NCI-H748 (cell line): ENCODE results near the gene RPTOR.
"Not testable (repeated sequence)": the region's sequence is repeated elsewhere in the genome, so short reads cannot be mapped to it uniquely, and the experiment has no call there.

Experiments used
- DNase-seq: peaks from one replicate; lab custom pipeline; 2025; ENCODE audit not compliant: unreplicated experiment; lab: John Stamatoyannopoulos, UW

Gene RPTOR

DNA sequence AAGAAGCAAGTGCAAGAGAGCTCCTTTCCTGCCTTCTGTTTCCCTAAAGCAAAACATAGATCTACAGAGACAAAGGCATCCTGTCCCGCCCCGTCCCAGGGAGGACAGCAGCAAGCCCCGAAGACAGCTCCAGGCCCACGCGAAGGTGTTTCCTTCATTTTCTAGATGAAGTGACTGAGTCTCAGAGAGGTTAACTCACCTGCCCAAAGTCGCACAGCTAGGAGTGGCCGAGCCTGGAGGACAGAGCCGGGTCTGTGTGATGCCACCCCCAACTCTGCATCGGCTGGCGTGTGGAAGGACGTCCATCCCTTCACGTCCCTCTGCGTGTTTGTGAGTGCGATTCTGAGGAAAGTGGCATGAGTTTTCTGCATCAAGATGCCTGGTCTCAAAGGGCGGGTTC, 259.8 kb downstream of the RPTOR start:
- no peak for DNase-seq

DNA sequence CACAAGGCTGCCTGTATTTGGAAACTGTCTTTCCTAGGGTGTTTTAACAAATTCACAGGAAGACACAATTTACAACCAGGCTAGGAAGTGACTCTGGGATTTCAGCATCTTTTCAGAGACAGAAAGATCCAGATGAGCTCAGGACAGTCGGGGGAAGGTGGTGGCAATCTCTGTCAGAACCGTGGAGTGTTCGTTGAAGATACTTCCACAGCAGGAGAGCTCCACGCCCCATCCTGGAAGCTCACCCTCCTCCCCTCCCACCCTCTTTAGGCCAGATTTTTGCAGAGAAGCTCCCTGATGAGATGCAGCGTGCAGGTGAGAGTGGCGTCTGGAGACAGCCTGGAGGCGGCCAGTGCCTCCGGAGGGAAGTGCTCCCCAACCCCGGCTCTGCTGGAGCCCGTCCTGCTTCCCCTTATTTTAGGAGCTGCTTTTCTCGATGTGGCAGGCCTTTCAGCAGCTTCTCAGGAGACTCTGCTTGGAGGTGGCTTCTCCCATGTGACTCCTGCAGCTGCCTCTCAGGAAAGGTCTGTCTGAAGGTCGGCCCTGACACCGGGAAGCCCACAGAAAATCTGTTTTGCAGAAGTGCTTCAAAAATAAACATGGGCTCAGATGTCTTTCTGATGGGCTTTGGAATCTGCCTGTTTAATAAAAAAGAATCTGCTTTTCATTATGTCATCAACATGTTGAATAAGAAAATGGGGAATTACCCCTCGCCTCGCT, 260.6 kb downstream of the RPTOR start:
- no peak for DNase-seq

- no peak for DNase-seq
Measured at GRCh38 chr17:80807014-80807413, 262.4 kb downstream of the RPTOR start.

DNA sequence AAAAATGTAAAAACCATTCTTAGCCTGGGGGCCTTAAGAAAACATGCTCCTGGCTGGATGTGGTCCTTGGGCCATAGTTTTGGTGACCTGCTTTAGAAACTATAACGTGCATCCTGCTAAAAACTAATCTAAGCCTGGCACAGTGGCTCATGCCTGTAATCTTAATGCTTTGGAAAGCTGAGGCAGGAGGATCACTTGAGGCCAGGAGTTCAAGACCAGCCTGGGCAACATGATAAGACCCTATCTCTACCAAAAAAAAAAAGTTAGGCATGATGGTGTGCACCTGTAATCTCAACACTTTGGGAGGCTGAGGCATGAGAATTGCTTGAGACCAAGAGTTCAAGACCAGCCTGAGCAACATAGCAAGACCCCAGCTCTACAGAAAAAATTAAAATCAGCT, 263.2 kb downstream of the RPTOR start:
- no peak for DNase-seq

- DNase-seq: no peak
Measured at GRCh38 chr17:80811181-80812105, 266.8 kb downstream of the RPTOR start.

GRCh38 chr17:80812362-80813088, 267.9 kb downstream of the RPTOR start:
- no peak for DNase-seq

- DNase-seq: no peak
Measured at GRCh38 chr17:80813318-80813717, 268.7 kb downstream of the RPTOR start.

GRCh38 chr17:80814491-80814890, 269.9 kb downstream of the RPTOR start:
- no peak for DNase-seq

DNA sequence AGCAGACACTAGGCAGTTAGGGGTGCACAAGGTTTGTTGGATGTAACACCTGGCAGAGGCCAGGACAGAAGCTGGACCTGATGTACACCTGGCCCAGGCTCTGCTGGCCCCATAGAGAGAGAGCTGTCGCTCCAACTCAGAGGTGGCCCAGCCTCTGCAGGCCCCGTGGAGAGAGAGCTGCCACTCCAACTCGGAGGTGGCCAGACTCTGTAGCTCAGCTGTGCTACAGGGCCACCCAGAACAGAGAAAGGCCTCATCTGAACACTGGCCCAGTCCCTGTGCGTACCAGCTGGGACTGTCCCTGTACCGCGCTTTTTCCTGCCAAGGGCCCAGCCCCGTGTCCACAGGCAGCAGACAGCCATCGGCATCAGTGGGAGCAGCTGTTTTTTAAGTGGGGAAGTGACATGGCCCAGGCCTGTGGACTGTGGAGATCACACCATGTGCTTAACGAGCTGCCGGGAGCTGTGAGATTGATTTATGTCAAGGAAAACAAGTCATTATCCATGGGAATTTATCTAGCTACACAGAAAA, 270.6 kb downstream of the RPTOR start:
- no peak for DNase-seq

- not testable (repeated sequence) for DNase-seq
Measured at GRCh38 chr17:80815718-80816117, 271.1 kb downstream of the RPTOR start.

DNA sequence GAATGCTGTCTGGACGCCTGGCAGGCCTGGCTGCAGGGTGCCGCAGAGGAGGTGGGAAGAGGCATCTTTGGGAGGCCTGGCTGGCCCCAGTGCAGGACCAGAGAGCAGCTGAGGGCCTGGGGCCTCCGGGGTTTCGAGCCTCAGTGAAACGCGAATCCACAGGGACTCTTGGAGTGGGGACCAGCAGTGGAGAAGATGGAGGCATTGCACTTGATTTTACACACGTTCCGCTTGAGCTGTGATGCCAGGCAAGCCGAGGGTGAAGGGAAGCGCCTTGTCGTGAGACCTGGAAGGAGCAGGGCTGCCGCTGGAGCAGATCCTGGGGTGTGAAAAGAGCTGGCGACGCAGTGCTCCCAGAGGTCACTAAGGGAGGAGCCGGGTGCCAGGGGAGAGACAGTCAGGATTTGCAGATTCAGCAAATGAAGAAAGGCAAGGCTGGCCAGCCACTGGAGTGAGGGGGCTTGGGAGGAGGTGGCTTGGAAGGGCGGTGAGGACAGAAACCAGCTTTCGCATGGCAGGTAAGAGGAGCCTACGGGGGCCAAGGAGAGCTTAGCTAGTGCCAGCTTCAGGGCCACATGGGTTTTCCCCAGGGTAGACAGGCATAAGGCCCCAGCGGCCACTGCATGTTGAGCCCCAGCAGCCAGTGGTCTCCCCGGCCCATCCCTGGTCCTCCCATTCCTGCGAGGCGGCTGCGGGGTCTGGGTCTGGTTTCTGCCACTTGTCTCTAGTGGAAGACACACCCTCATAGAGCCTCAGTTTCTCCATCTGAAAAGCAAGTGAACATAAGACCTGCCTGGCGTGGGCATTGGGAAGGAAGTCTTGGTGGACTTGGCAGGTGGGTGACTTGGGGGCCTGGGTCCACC, 271.8 kb downstream of the RPTOR start:
- no peak for DNase-seq

DNA sequence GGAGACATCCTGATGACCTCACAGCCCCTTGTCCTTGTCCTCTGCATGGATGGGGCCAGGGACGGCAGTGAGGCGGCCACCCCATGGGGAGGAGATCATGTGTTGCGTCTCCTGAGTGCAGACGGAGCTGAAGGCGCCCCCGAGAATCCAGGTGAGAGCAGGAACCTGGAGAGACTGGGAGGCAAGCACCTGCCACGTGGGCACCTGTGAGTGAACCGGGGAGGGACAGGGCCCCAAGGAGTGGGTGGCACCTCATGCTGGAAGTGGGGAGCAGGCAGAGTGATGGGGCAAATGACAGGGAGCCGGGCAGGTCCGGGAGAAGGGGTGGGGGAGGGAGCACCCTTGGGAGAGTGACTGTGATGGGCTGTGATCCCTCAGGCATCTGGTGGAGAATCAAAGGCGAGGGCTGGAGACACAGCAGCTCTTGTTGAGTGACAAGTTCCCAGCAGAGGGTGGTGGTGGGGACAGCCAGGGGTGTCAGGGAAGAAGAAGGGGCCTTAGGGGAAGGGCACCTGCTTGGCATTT, 272.7 kb downstream of the RPTOR start:
- DNase-seq: no peak

- DNase-seq: no peak
Measured at GRCh38 chr17:80817861-80818260, 273.2 kb downstream of the RPTOR start.

GRCh38 chr17:80818871-80819270, 274.2 kb downstream of the RPTOR start:
- no peak for DNase-seq

GRCh38 chr17:80819422-80820164, 275.0 kb downstream of the RPTOR start:
- DNase-seq: no peak

DNA sequence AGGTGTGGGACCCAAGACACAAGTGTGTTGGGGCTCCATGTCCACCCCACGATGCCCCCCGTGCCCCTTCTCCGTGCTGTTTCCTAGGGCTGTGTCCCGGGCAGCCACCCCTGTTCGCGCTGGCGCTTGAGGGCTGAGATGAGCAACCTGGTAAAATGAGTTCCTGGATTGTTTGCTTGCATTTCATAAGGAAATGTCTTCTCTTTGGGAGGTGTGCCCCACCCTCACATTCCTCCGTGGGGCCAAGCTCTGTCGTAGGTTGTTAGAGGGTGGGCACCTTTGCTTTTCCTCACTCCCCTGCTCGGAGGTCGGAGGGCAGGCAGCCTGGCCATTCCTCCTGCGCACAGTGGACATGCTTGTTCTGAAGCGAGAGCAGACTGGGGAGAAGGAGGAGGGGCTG, 275.7 kb downstream of the RPTOR start:
- DNase-seq: no peak

DNA sequence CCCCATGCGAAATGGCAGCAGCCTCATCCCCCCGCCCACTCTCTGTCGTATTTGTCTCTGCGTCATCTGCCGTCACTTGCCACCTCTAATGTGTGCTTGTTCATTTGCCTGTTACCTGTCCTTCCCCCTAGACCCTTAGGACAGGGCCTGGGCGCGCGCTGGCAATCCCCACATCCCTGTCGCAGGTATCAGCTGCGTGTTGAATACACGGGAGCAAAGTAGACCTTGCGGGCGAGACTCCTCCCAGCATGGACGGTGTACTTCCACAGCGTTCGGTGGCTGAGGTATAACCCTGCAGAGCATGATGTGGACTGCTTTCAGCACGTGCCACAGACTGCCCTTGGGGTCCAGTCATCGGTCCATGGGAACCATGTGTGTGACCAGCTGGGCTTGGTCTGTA, 276.9 kb downstream of the RPTOR start:
- DNase-seq: no peak

- no peak for DNase-seq
Measured at GRCh38 chr17:80822021-80822699, 277.5 kb downstream of the RPTOR start.
